ENCODE results near the gene SENP3. TPM values are rescaled to one million over a fixed set of nuclear protein-coding genes. Genes with fewer than 3 reads are reported as not detected.

Gene SENP3
- total RNA-seq, 1 experiment from 2014 or later = 83.1 TPM

- no peaks in the 10 kb centered on the region for H3K27me3 ChIP-seq (ENCODE audit: insufficient read depth, low read length)
- peaks cover 5% of the 10 kb centered on the region for H3K4me1 ChIP-seq (ENCODE audit: insufficient read depth, low read length)
- Mint-ChIP-seq H3K9me3 (no peaks in the 10 kb centered on the region), H3K36me3 (ENCODE audit: insufficient read depth in 1 of 3, low read depth in 3 of 3) (peaks cover 6 to 20% (median 14%) of the 10 kb centered on the region in 3 experiments; a peak in 6 of 7 replicates), H3K27me3 (ENCODE audit: low read depth) (no peaks in the 10 kb centered on the region), H3K4me3 (peak overlapping the region; percentile 89), H3K27ac (peak overlapping the region; percentile 96 to 98 (median 97); a peak in 5 of 7 replicates), H3K4me1 (peaks cover 22 to 23% of the 10 kb centered on the region in 2 experiments)
- H4K8ac ChIP-seq (replicated peaks; ENCODE audit: insufficient read length, low read depth, low read length) = no peak overlapping the region
- H3K18ac ChIP-seq (ENCODE audit: insufficient read length, low read depth, low read length) = no peak overlapping the region
- no peak for DNase-seq
- H3K4me2 ChIP-seq (ENCODE audit: insufficient read depth, insufficient read length, low read length) = peak overlapping the region; percentile 13
- H2AK5ac ChIP-seq (ENCODE audit: insufficient read length, low read length) = no peak overlapping the region
- H3K9me3 ChIP-seq (ENCODE audit: control insufficient read depth, low read depth, low read length) = no peaks in the 10 kb centered on the region
- H3K23me2 ChIP-seq (ENCODE audit: insufficient read length, low read depth, low read length, poor library complexity, severe bottlenecking) = peaks cover 7% of the 10 kb centered on the region
- H3K4ac ChIP-seq (ENCODE audit: low read depth, low read length) = no peak overlapping the region
- no peak overlapping the region for H3K23ac ChIP-seq (ENCODE audit: insufficient read length, low read depth, low read length)
- peaks cover 9% of the 10 kb centered on the region; the same call in 1 of the 2 replicates for H3K79me2 ChIP-seq (ENCODE audit: insufficient read depth, low read length)
- H2AFZ ChIP-seq (ENCODE audit: low read length) = no peak overlapping the region
- H4K5ac ChIP-seq (ENCODE audit: insufficient read length, low read depth, low read length) = no peak overlapping the region
- no peak overlapping the region for H2BK12ac ChIP-seq (ENCODE audit: insufficient read length, low read depth, low read length)
- no peak overlapping the region for H3K56ac ChIP-seq (ENCODE audit: insufficient read length, low read depth, low read length)
- WGBS (ENCODE audit: extremely low coverage, insufficient read length, low lambda C conversion rate) = no CpG with 5 or more reads among the region's 28 CpGs
- H3K79me1 ChIP-seq (ENCODE audit: insufficient read depth, low read depth, low read length, poor library complexity, severe bottlenecking) = no peaks in the 10 kb centered on the region
- H4K20me1 ChIP-seq (ENCODE audit: control insufficient read depth, insufficient read depth, insufficient read length) = no peaks in the 10 kb centered on the region
- no peak overlapping the region for H2BK5ac ChIP-seq (ENCODE audit: insufficient read length, low read length)
- H3K14ac ChIP-seq (ENCODE audit: insufficient read depth, low read length) = no peak overlapping the region
- H3T11ph ChIP-seq (ENCODE audit: low read length) = no peak overlapping the region
- H2BK120ac ChIP-seq (ENCODE audit: low read depth, low read length, poor library complexity, severe bottlenecking) = no peak overlapping the region
- H3K9ac ChIP-seq (ENCODE audit: extremely low read depth, insufficient read length, low read length) = peak overlapping the region; percentile 0
- no peak for TF ChIP-seq CTCF (conservative IDR thresholded peaks at IDR 0.05)
- H3K27ac ChIP-seq (ENCODE audit: insufficient read length, low read depth, low read length) = peak overlapping the region; percentile 24
- no peak overlapping the region for H2BK15ac ChIP-seq (ENCODE audit: low read depth, low read length)
- H2BK20ac ChIP-seq (ENCODE audit: low read depth, low read length, poor library complexity, severe bottlenecking) = no peak overlapping the region
- H4K91ac ChIP-seq (ENCODE audit: insufficient read length, low read depth, low read length) = no peak overlapping the region
Measured at GRCh38 chr17:7615265-7615747, 53.6 kb downstream of the SENP3 start.
